ENCODE data around the gene ABCG8. TPM values are rescaled to one million over a fixed set of nuclear protein-coding genes. Genes with fewer than 3 reads are reported as not detected.

Gene ABCG8
- total RNA-seq, 1 donor from 2014 or later: not detected

DNA sequence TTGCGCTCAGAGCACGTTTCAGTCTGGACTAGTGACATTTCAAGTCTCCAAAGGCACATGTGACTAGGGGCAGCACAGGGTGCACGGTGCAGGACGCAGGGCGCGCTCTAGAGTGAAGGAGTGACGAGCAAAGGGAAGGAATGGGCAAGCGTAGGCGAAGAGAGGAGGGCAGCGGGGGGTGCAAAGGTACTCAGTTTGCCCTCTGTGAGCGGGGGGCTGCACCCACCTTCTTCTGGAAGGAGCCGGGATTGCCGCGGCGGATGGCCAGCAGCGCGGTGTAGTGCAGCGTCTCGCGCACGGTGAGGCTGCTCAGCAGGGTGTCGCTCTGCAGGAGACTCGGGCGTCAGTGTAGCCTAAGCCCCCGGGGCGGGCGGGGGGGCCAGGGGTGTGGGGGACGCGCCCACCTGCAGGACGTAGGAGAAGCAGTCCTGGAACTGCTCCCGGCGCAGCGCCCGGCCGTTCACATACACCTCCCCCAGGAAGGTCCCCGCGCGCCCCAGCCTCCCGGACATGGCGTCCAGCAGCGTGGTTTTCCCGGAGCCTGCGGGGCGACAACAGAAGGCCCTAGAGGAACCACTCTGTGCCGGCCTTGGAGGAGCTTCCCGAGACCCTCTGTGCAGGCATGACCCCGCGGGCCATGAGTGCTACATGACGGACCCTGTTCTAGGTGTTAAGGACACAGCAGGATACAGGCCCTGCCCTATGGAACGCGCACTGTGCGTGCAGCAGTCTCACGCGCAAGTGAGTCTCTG lies 7.1 kb upstream of the ABCG8 start:
- TF ChIP-seq, protein P1, sequence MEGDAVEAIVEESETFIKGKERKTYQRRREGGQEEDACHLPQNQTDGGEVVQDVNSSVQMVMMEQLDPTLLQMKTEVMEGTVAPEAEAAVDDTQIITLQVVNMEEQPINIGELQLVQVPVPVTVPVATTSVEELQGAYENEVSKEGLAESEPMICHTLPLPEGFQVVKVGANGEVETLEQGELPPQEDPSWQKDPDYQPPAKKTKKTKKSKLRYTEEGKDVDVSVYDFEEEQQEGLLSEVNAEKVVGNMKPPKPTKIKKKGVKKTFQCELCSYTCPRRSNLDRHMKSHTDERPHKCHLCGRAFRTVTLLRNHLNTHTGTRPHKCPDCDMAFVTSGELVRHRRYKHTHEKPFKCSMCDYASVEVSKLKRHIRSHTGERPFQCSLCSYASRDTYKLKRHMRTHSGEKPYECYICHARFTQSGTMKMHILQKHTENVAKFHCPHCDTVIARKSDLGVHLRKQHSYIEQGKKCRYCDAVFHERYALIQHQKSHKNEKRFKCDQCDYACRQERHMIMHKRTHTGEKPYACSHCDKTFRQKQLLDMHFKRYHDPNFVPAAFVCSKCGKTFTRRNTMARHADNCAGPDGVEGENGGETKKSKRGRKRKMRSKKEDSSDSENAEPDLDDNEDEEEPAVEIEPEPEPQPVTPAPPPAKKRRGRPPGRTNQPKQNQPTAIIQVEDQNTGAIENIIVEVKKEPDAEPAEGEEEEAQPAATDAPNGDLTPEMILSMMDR (IDR thresholded peaks at IDR 0.05): no peak
- Mint-ChIP-seq H3K9me3 (ENCODE audit: unreplicated experiment) (no peaks in the 10 kb centered on the region), H3K27ac (ENCODE audit: unreplicated experiment) (no peak overlapping the region), H3K4me3 (ENCODE audit: unreplicated experiment) (no peak overlapping the region), H3K36me3 (ENCODE audit: unreplicated experiment) (no peaks in the 10 kb centered on the region), H3K4me1 (ENCODE audit: unreplicated experiment) (no peaks in the 10 kb centered on the region), H3K27me3 (ENCODE audit: unreplicated experiment) (peaks cover 14% of the 10 kb centered on the region)
- no peak for DNase-seq (ENCODE audit: extremely low spot score, unreplicated experiment)

DNA sequence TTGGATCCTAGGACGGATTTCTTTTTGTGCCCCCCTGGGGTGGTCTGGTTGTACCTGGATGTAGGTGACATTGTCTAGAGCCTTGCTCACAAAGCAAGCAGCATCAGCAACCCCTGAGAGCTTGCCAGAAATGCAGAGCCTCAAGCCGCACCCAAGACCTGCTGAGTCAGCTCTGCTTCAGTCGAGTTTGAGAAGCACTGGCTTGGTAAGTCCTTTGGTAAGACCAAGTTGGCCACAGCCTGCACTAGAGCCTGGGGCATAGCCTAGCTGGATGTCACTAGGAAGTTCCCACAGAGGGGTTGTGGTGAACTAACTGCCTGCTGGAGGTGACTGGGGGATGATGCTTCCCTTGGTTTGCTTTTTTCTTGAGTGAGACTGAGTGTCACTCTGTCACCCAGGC lies 6.3 kb upstream of the ABCG8 start:
- Mint-ChIP-seq H3K4me3 (ENCODE audit: unreplicated experiment) (no peak overlapping the region), H3K9me3 (ENCODE audit: unreplicated experiment) (no peaks in the 10 kb centered on the region), H3K4me1 (ENCODE audit: unreplicated experiment) (no peaks in the 10 kb centered on the region), H3K27me3 (ENCODE audit: unreplicated experiment) (peaks cover 14% of the 10 kb centered on the region), H3K36me3 (ENCODE audit: unreplicated experiment) (no peaks in the 10 kb centered on the region), H3K27ac (ENCODE audit: unreplicated experiment) (no peak overlapping the region)
- TF ChIP-seq, protein P1 (IDR thresholded peaks at IDR 0.05): no peak
- DNase-seq (ENCODE audit: extremely low spot score, unreplicated experiment): no peak

DNA sequence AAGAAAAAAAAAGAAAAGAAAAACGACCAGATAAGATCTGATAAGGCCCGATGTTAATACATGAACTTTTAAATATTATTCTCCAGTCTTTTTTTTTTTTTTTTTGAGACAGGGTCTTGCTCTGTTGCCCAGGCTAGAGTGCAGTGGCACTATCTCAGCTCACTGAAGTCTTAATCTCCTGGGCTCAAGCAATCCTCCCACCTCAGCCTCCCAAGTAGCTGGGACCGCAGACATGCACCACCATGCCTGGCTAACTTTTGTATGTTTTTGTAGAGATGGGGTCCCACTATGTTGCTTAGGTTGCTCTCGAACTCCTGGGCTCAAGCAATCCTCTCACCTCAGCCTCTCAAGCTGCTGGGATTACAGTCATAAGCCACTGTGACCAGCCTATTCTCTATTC lies 1.7 kb upstream of the ABCG8 start:
- Mint-ChIP-seq H3K36me3 (ENCODE audit: unreplicated experiment) (no peaks in the 10 kb centered on the region), H3K9me3 (ENCODE audit: unreplicated experiment) (no peaks in the 10 kb centered on the region), H3K4me1 (ENCODE audit: unreplicated experiment) (peaks cover 4% of the 10 kb centered on the region), H3K4me3 (ENCODE audit: unreplicated experiment) (no peak overlapping the region), H3K27ac (ENCODE audit: unreplicated experiment) (no peak overlapping the region), H3K27me3 (ENCODE audit: unreplicated experiment) (peaks cover 2% of the 10 kb centered on the region)
- no peak for DNase-seq (ENCODE audit: extremely low spot score, unreplicated experiment)
- TF ChIP-seq, protein P1 (IDR thresholded peaks at IDR 0.05): no peak

DNA sequence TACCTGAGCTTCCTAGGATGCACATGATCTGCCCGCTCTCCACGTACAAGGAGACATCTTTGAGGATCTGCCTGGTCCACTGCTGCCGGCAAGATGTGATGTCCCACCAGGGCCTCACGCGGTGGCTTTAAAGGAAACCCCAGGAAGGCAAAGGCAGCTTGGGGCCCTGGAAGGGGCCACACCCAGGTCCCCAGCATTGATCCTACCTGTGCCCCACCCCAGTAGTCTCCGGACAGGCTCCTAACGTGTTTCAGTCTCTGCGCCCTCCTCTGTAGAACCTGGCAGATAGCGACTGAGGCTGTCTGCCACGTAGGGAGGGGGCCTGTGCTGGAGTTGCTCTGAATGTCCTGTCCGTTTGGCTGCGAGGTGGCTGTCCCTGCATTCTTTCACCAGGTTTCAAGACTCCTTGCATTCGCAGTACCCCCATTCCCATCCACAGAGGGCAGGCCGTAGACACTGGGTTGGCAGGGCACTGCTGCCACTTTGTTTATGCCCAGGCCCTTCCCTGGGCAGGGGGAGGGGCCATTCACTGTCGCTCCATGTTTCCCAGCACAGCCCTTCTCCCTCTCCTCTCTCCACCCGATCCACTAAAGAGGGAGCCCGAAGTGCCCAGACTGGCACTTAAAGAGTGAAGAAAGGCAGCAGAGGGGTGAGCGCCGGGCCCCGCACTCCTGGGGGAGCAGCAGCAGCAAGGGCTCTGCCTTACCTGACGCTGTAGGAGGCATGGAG lies 776 bp upstream of the ABCG8 start:
- no peaks in the 10 kb centered on the region for H3K9me3 Mint-ChIP-seq (ENCODE audit: unreplicated experiment)
- TF ChIP-seq, protein P1 (IDR thresholded peaks at IDR 0.05): no peak
- H3K36me3 Mint-ChIP-seq (ENCODE audit: unreplicated experiment): no peaks in the 10 kb centered on the region
- no peak overlapping the region for H3K27ac Mint-ChIP-seq (ENCODE audit: unreplicated experiment)
- no peak for DNase-seq (ENCODE audit: extremely low spot score, unreplicated experiment)
- H3K27me3 Mint-ChIP-seq (ENCODE audit: unreplicated experiment): peaks cover 2% of the 10 kb centered on the region
- H3K4me1 Mint-ChIP-seq (ENCODE audit: unreplicated experiment): peaks cover 4% of the 10 kb centered on the region
- no peak overlapping the region for H3K4me3 Mint-ChIP-seq (ENCODE audit: unreplicated experiment)
